ENCODE measurements around the gene BOLA1. TPM values are rescaled to one million over a fixed set of nuclear protein-coding genes. Genes with fewer than 3 reads are reported as not detected.

The BOLA1 gene
- total and polyA plus RNA-seq, 2 of the 13 experiments (the other 11 are each of a cell fraction or from before 2014, with no cell fraction given) = 3.2 to 4.2 TPM

- TF ChIP-seq TFE3 (CRISPR knock-in tag; IDR thresholded peaks at IDR 0.05) (no peak; the same call in 1 of the 2 replicates), ZNF775 (CRISPR knock-in tag; IDR thresholded peaks at IDR 0.05; ENCODE audit: borderline replicate concordance) (no peak), ZNF10 (CRISPR knock-in tag; IDR thresholded peaks at IDR 0.05; ENCODE audit: borderline replicate concordance, low read depth) (no peak), ZNF280B (CRISPR knock-in tag; IDR thresholded peaks at IDR 0.05; ENCODE audit: borderline replicate concordance) (0 out of 2 replicates have a peak, but pooled peaks have one; percentile 45), ZNF879 (CRISPR knock-in tag; IDR thresholded peaks at IDR 0.05) (no peak), PRDM15 (CRISPR knock-in tag; IDR thresholded peaks at IDR 0.05) (no peak), ZNF33A (CRISPR knock-in tag; IDR thresholded peaks at IDR 0.05; ENCODE audit: borderline replicate concordance) (no peak), PPARG (CRISPR knock-in tag; conservative IDR thresholded peaks at IDR 0.05) (no peak), ZBTB21 (CRISPR knock-in tag; IDR thresholded peaks at IDR 0.05) (no peak), RFX1 (IDR thresholded peaks at IDR 0.05) (no peak), ZNF816 (CRISPR knock-in tag; IDR thresholded peaks at IDR 0.05; ENCODE audit: borderline replicate concordance) (0 out of 2 replicates have a peak, but pooled peaks have one; percentile 31), CHCHD3 (CRISPR knock-in tag; IDR thresholded peaks at IDR 0.05) (no peak; the same call in 1 of the 2 replicates), HNRNPK (IDR thresholded peaks at IDR 0.05; ENCODE audit: low read depth, low read length, poor library complexity, severe bottlenecking) (no peak), ZBTB34 (CRISPR knock-in tag; IDR thresholded peaks at IDR 0.05) (no peak), TGIF2 (CRISPR knock-in tag; IDR thresholded peaks at IDR 0.05) (no peak), TAF15 (IDR thresholded peaks at IDR 0.05; ENCODE audit: low read depth, low read length, poor library complexity, severe bottlenecking) (peak; percentile 68), HNF4A (CRISPR knock-in tag; IDR thresholded peaks at IDR 0.05) (no peak), HCFC1 (IDR thresholded peaks at IDR 0.05; ENCODE audit: low read depth, low read length) (no peak), KDM5A (IDR thresholded peaks at IDR 0.05; ENCODE audit: borderline replicate concordance, low read length) (peak; percentile 18; the same call in 1 of the 2 replicates), HNRNPUL1 (IDR thresholded peaks at IDR 0.05; ENCODE audit: low read depth, low read length) (no peak), ELF4 (CRISPR knock-in tag; IDR thresholded peaks at IDR 0.05; ENCODE audit: borderline replicate concordance) (no peak), ZNF678 (CRISPR knock-in tag; IDR thresholded peaks at IDR 0.05) (no peak)
These were observed 11.7 kb upstream of the BOLA1 start (continued) for GRCh38 chr1:149887456-149888246.

Measured in HepG2 (cell line).